ENCODE results near the gene CALCOCO1.
A peak's percentile ranks its signal among the peaks of the same experiment; 100 is the strongest.
"Not testable (repeated sequence)": the region's sequence is repeated elsewhere in the genome, so short reads cannot be mapped to it uniquely, and the experiment has no call there.

Gene CALCOCO1

DNA sequence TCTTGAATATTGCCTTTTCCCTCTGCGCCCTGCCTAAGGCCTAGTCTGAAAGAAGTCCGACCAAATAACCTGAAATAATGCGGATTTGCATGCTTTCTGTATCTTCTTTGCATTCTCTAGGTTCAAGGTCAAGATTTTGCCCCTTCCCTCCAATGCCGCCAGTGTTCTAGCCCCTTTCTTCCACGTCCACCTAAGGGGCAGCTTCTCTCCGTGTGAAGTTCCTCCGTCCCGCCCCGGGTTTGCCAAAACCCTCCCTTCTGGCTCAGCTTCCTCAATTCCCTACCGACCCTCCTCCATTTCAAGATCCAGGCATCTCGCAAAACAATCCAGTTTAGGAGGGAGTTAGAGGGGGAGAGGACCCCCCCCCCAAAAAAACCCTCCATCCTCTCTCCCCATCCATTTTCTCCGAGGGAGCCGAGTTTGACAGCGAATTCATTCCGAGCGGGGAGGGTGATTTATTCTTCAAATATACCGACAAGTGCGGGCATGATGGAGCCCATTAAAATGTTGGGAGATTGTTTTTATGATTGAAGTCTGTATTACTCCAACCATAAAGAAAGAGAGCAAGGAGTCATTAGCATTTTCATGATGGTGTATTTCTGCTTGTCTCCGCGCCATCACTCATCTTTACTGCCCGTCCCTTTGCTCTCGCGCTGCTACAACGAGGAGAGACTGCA lies 30.5 kb downstream of the CALCOCO1 start:
- DNase-seq (ENCODE audit: low read depth in 2 of 2): no peak

DNA sequence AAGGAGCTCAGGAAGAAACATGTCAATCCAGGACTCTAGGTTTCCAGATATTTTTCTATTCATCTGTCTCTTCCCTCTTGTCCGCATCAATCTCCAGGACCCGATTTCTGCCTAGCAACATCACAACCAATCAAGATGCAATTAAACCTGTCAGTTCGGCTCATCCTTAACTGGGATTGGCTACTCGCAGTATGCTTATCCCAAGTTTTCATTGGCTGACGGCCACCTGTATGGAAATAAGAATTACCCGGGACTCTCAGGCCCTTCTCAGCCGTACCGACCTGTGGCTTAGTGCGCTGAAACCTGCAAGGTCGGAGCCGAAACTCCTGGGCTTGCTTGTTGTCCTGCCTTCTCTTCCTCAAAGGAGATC lies 31.0 kb downstream of the CALCOCO1 start:
- no peak for DNase-seq (ENCODE audit: low read depth in 2 of 2)

DNA sequence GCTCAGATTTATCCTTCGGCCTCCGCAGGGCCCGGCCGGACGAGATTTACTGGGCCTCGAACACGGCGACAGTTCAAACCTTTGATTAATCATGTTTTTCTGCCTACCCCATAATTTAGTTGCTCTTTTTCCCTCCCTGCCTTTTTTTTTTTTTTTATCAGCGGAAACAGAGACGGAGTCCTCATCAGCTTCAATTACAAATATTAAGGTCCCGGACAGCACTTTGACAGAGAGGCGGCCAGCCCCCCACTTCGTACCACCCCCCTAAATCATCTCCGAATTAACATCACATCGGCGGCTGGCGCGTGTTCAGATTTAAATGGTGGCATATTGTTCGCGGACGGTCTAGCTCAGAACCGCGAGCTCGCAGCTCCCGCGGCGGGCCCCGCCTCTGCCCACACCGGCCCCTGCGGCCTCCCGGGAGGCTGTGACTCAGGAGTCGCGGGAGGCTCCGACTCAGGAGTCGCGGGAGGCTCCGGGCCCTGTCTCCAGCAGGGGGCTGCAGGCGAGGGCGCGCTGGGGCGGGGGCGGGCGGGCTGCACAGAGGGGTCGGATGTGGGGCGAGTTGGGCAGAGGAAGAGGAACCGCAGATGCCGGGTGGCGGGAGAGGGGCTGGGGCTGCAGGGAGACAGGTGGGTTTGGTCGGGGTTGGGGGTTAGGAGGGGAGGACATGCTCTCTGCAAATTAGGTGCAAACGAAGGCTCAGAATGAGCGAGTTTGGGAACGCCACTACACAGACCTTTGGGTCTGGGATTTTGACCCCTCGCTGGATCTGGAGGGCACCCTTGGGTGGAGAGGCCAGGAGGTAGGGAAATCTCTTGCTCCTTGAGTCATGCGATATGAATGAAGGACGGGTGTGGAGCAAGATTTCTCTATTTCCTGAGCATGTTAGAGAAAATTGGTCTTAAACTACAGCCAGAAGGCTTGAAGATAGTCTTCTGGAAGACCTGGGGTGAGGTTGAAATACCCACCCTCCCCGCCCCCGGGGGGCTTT lies 31.8 kb downstream of the CALCOCO1 start:
- DNase-seq (ENCODE audit: low read depth in 2 of 2): peak; percentile 9 to 28

DNA sequence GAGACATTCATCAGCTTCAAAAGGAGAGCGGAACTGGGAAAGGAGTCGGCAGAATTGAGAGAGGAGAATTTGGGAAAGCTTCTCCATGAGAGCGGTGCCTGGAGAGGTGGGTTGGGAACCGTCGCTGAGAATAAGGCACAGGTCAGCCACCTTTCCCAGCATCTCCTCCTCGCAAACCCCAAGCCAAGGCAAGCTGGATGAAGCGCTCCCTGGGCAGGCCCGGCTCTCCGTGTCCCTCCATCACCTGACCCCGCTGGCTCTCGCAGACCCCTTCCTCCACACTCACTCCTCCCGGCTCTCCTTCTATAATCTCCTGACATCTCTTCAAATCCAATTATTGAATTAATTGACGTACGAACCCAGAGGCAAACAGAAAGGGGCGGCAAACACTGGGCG lies 32.5 kb downstream of the CALCOCO1 start:
- DNase-seq (ENCODE audit: low read depth in 2 of 2): no peak

DNA sequence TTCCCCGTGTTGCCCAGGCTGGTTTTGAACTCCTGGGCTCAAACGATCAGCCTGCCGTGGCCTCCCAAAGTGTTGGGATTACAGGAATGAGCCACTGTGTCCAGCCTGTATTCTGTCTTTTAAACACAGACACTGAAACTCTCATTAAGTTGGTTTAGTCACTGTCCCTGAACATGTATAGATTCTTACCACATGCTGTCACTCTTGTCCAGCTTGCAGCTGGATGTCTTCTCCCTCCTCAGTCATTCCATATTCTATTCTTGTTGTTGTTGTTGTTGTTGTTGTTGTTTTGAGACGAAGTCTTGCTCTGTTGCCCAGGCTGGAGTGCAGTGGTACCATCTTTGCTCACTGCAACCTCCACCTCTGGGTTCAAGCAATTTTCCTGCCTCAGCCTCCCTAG lies 39.1 kb downstream of the CALCOCO1 start:
- DNase-seq (ENCODE audit: low read depth in 2 of 2): no peak

DNA sequence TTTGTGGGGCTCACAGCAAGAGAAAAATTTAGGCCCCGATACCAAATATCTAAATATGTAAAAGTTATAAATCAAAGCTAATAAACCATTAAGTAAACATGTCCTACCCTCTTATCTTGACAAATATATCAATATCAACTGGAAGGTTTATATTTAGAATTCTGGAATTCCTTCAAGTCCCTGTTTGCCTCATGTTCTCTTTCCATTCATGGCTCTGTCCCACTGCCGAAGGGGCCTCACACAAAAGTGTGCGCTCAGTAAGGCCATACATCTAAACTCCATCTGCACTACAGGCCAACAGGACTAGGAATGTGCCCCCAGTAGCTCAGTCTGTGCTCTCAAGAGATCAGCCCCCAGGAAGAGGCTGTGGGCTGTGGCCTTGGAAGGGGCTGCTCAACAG lies 40.8 kb downstream of the CALCOCO1 start:
- no peak for DNase-seq (ENCODE audit: low read depth in 2 of 2)

DNA sequence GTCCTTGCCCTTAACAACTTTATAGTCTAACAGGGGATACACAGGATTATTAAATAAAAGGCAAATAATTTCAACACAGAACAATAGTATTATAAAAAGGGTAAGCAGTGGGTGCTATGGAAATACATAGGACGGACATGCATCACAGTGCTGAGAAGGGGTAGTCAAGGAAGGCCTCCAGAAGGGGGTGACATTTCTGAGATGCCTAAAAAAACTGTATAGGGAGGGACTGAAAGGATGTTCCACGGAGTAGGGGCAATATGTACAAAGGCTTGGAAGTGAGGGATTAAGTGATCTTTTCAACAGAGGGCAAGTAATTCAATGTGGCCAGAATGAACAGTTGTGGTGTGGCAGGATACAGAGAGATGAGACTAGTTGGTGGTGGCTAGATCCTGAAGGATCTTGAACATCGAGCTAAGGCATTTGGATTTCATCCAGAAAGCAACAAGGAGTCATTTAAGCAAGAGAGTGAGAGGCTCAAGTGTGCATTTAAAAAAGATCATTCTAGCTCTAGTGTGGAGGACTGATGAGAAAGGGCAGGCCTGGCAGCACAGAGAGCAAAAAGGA lies 42.5 kb downstream of the CALCOCO1 start:
- no peak for DNase-seq (ENCODE audit: low read depth in 2 of 2)

DNA sequence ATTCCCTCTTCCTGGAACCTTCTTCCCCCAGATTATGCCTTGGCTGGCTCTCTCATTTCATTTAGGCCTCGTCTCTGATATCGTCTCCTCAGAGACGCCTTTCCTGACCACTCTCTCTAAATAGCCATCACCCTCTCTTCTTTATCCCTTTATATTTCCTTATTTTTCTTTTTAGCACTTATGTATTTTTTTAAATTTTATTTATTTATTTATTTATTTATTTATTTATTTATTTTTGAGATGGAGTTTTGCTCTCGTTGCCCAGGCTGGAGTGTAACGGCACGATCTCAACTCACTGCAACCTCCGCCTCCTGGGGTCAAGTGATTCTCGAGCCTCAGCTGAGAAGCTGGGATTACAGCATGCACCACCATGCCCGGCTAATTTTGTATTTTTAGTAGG lies 43.3 kb downstream of the CALCOCO1 start:
- no peak for DNase-seq (ENCODE audit: low read depth in 2 of 2)

DNA sequence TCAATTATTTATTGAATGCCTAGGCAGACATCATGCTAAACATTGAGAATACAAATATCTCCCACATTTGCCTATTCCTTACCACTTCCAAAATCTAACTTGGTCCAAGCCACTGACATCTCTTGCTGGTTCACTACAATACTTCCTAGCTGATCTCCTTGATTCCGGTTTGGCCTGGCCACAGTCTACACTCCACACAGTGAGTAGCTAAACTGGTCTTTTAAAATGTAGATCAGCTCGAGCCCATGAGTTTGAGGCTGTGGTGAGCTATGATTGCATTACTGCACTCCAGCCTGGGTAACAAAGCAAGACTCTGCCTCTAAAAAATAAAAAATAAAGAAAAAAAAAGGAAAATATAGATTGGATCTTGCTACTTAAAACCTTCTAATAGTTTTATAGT lies 43.8 kb downstream of the CALCOCO1 start:
- no peak for DNase-seq (ENCODE audit: low read depth in 2 of 2)

DNA sequence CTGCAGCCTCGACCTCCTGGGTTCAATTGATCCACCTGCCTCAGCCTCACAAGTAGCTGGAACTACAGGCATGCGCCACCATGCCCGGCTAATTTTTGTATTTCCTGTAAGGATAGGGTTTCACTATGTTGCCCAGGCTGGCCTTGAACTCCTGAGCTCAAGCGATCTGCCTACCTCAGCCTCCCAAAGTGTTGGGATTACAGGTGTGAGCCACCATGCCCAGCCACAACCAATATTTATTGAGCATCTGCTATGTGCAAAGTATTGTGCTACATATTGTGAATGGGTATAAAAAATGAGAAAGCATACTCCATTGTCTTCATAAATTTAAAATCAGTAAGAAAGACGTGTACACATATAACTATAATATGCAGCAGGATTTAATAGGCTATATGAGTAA lies 47.2 kb downstream of the CALCOCO1 start:
- DNase-seq (ENCODE audit: low read depth in 2 of 2): not testable (repeated sequence)

DNA sequence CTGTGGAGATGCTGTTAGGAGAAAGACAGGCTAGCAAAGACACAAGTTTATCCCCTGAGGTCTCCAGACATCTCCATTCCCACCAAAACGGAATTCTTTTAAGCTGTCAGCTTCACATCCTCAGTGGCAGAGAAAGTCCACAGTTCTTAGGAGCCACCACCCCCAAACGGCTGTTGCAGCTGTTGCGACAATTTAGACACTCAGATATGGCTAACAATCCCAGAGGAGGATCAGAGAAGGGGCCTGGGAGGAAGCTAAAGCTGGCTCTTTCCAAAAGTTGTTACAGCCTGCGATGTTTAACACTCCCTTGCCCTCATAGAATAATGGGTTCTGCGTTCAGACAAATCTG lies 49.5 kb downstream of the CALCOCO1 start:
- no peak for DNase-seq (ENCODE audit: low read depth in 2 of 2)

DNA sequence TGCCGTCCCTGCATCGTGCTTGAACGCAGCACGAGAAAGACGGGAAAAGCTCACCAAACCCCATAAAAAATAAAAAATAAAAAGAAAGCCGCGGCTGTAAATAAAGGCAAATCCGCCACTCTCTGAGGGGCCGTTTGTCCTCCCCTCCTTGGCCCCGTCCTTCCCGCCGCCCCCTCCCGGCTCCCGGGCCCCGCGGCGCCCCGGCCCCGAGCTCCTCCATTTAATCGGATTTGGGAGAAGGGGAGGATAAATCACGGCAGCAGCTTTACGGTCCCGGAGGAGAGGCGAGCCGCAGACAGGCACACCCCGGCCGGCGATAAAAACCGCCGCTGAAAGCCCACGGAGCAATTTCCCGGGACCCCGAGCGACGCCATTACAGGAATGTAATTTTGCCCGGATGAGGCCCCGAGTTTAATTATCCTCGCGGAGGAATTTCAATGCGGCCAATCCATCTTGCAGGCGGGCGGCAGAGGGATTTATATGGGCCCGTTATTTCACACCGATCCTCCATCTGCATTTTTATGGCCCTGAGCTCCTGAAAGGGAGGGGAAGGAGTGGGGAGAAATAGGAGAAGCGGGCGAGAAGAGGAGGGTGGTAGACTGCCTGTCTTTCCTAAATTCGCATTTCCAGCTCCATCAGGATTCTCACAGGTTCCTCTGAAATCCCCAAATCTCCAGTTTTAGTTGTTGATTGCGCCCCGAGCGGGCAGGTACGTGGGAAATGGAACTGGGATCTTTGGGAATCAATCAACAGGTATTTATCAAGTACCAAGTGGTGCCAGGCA lies 50.0 kb downstream of the CALCOCO1 start:
- no peak for DNase-seq (ENCODE audit: low read depth in 2 of 2)

DNA sequence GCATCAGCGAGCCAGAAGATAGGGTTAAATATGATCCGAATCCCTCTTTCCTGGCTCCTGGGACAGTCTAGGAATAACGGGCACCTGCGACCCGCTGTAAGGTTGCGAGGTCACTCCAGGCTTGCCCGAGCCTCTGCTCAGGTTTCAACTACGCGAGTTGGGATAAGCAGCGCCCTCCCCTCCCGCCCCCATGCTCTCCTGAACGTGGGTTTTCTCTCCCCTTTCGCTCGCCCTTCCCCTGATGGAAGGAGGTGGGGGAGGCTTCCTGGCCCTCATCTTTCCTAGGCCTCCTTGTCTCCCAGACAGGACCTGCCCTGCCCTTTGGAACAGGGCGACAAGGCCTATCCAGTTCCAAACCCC lies 50.6 kb downstream of the CALCOCO1 start:
- DNase-seq (ENCODE audit: low read depth in 2 of 2): peak in 1 of 2 donors; percentile 18

DNA sequence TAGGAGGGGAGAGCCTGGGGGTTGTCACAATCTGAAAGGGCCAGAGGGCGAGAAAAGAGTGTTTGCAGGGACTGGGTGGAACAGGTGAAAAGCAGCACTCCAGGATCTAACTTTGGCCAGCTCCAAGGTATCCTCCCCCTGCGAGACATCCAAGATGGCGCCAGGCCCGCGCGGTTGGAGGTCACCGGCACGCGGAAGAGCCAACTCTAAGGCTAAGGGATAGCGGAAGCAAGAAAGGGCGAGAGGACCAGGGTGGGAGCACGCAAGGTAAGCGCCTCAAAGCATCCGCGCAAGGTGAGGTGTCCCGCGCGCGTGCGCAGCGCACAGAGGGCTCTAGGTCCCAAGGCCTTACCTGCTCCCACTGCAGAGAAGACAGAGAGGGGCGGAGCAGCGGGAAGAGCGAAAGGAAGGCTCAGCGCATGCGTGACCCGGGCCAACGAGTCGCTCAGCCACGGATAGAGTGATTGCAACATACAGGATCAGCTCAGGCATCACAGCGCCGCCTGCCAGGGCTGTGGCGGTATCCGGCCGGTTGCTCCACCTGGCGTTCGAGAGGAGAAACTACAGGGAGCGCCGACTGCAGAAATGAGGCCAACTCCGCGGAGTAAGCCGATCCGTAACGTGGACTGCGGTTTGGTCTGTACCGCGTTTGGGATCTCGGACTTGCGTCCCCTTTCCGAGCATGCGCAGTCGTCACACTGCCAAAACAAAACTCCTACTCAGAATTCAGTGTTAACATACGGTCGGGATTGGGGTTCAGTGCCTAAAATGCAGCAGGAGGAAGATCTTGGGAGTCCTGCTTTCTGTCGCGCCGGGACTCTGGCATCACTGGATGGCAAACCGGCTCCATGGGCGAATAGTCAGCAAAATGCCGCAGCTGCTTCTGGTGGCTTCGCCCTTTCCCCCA lies 51.3 kb downstream of the CALCOCO1 start, which contains the start of gene ATP5MC2:
ATP5MC2 (minus strand) TSS at position 383 of the 907 bp plus-strand sequence. CDS start 3,469 bp downstream, outside the sequence.
- DNase-seq (ENCODE audit: low read depth in 2 of 2): peak; percentile 95 to 96

DNA sequence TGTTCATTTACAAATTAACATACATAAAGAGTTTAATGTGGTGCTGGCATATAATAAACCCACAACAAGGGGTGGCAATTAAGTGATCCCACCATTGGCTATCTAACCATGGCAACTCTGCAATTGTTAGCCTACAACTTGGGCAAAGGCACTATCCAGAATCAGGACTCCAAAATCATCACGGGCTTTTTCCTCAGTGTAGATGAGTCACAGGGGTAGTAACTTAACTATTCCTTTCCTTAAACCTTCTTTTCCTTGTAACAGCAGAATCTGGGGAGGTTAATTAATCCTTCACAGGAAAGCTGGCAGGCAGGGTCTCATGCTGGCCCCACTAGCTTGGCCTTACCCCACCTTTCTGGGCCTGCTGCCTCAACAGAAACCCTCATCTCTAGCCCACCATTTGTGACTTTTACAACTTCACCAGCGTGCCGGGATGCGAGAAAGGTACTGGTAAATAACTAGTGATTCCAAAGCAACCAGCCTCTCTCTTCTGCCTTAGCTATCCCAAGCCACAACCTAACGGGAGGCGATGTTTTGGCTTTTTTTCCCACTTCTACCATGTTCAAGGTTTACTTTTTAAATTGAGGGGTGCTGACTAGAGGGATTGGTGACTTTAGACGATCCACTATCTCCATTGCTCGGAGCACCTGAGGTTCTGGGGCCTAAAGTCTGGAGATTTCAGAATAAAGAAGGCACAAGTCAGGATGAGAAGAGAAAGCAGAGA lies 52.1 kb downstream of the CALCOCO1 start:
- DNase-seq (ENCODE audit: low read depth in 2 of 2): no peak

DNA sequence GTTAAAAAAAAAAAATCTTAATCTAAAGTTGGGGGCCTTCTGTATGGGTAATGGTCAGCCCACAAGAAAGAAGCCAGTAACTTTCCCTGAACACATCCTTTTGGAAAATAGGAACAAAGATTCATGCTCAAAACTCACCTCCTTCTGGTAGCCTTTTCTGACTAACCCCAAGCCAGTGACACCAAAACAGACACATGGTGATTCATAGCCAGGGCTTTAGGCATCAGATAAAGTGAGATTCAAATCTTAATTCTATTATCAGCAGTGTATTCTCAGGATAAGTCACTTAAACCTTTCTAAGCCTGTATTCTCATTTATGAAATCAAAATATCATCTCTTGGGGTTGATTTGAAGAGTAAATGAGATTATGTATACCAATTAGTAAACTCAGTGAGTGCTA lies 56.3 kb downstream of the CALCOCO1 start:
- DNase-seq (ENCODE audit: low read depth in 2 of 2): no peak

DNA sequence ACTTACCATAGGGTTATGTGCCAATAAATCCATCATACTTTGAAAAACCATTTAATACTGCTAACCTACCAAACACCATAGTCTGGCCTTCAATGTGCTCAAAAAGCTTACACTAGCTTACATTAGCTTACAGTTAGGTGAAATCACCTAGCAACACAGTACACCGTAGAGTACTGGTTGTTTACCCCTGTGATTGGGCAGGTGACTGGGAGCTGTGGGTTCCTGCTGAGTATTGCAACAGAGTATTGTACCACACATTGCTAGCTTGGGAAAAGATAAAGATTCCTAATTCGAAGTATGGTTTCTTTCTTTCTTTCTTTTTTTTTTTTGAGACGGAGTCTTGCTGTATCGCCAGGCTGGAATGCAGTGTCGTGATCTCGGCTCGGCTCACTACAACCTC lies 56.9 kb downstream of the CALCOCO1 start:
- no peak for DNase-seq (ENCODE audit: low read depth in 2 of 2)

DNA sequence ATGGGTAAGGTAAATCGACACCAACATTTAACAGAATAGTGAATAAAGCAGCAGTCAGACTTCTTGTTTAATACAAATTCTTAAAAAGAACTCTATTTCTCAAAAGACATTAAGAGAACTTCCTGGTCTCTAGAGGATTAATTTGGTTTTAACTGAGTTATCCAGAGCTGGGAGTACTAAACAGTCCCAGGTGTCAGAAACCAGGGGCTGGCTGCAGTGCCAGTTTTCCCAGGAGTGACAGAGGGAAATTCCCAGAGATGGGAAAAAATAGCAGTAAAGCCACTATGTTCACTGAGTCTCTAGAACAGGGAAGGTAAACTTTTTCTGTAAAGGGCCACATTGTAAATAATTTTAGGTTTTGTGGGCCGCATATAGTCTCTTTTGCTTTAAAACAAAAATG lies 60.2 kb downstream of the CALCOCO1 start:
- DNase-seq (ENCODE audit: low read depth in 2 of 2): no peak

DNA sequence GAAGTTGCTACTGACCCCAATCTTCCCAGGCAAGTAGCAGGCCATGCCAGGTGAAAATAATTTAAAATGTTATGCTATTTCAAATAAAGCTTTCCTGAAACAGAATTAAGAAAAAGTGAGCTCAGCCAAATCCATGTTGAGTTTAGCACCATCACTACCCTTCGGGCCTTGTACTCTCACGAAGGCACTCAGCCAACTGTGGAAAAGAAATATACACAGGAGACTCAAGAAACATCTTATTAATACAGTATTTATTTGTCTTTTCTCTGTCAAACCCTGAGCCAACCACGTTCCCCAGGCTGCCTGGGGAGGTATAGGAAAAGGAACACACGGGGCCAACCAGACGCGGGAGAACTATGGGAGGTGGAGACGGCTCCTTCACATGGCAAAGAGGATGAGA lies 62.3 kb downstream of the CALCOCO1 start:
- DNase-seq (ENCODE audit: low read depth in 2 of 2): no peak

DNA sequence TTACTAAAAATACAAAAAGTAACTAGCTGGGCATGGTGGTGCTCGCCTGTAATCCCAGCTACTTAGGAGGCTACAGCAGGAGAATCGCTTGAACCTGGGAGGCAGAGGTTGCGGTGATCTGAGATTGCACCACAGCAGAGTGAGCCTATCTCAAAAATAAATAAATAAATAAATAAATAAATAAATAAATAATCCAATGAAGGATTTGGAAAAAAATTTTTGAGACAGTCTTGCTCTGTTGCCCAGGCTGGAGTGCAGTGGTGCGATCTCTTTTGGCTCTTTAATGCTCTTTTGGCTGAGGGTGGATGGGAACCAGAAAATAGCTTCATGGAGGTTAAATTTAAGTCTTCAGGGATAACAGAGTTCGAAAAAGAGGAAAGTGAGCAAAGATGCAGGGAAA lies 63.1 kb downstream of the CALCOCO1 start:
- no peak for DNase-seq (ENCODE audit: low read depth in 2 of 2)

Data from activated CD4-positive, alpha-beta T cell treated with anti-CD3 and anti-CD28 coated beads for 24 hours (primary cell).